Calu3 (cell line): ENCODE results near the gene ZNF486. TPM values are rescaled to one million over a fixed set of nuclear protein-coding genes. Genes with fewer than 3 reads are reported as not detected.

Experiments used
- BruUV-seq: library from RNA; stranded (reverse); fragments of 400-500 nt; replicated peaks from 2 replicates; lab custom pipeline; 2021; lab: Mats Ljungman, UMichigan
- CTCF ChIA-PET: fragments of 300-600 bp; sonication (Branson Sonifier 250); formaldehyde crosslinking; loops from one replicate; lab custom pipeline; 2022; ENCODE audit warnings: antibody characterized with exemption; lab: Charles Lee
- DNase-seq: peaks from one replicate; pipeline ENCODE4 v3.0.0; 2022
- H3K27ac Mint-ChIP-seq: one replicate; pipeline ENCODE4 v1.8.0; 2022; ENCODE audit warnings: mixed read lengths; ENCODE audit not compliant: unreplicated experiment
- H3K27me3 Mint-ChIP-seq: one replicate; pipeline ENCODE4 v1.8.0; 2022; ENCODE audit warnings: mixed read lengths; ENCODE audit not compliant: unreplicated experiment
- H3K36me3 Mint-ChIP-seq: one replicate; pipeline ENCODE4 v1.8.0; 2022; ENCODE audit warnings: mild to moderate bottlenecking, moderate library complexity, mixed read lengths; ENCODE audit not compliant: insufficient read depth, unreplicated experiment
- H3K4me1 Mint-ChIP-seq: one replicate; pipeline ENCODE4 v1.8.0; 2022; ENCODE audit warnings: mild to moderate bottlenecking, low read depth, mixed read lengths; ENCODE audit not compliant: unreplicated experiment
- H3K4me3 Mint-ChIP-seq: one replicate; pipeline ENCODE4 v1.8.0; 2022; ENCODE audit warnings: mild to moderate bottlenecking, low read depth, moderate library complexity, mixed read lengths; ENCODE audit not compliant: unreplicated experiment
- H3K9me3 Mint-ChIP-seq: one replicate; pipeline ENCODE4 v1.8.0; 2022; ENCODE audit warnings: low read depth, mixed read lengths; ENCODE audit not compliant: unreplicated experiment
- CTCF ChIP-seq: fragments of 200-600 bp; IDR thresholded peaks from one replicate; pipeline ENCODE4 v1.8.0; 2022; ENCODE audit warnings: antibody characterized with exemption; ENCODE audit not compliant: unreplicated experiment
- intact Hi-C: fragments of 100-400 bp; cut with micrococcal nuclease; formaldehyde crosslinking; loops from one replicate; pipeline ENCODE4 v1.10.0; 2022; ENCODE audit not compliant: unreplicated experiment
- total RNA-seq: library from RNA; stranded (reverse); gene quantifications from 2 replicates; pipeline ENCODE4 v1.2.3, GENCODE V29; 2022

Gene ZNF486
- total RNA-seq, 1 experiment from 2014 or later: not detected

- no peak for DNase-seq
- Mint-ChIP-seq H3K4me1 (no peaks in the 10 kb centered on the region), H3K27me3 (no peaks in the 10 kb centered on the region), H3K4me3 (no peak overlapping the region), H3K9me3 (peaks cover 4% of the 10 kb centered on the region), H3K36me3 (no peaks in the 10 kb centered on the region), H3K27ac (no peak overlapping the region)
- intact Hi-C loops: no loop called here
- no peak for TF ChIP-seq CTCF
- BruUV-seq: no TSS peak
- CTCF ChIA-PET: no interaction called here
Measured at GRCh38 chr19:20233105-20233504, 66.1 kb downstream of the ZNF486 start.

DNA sequence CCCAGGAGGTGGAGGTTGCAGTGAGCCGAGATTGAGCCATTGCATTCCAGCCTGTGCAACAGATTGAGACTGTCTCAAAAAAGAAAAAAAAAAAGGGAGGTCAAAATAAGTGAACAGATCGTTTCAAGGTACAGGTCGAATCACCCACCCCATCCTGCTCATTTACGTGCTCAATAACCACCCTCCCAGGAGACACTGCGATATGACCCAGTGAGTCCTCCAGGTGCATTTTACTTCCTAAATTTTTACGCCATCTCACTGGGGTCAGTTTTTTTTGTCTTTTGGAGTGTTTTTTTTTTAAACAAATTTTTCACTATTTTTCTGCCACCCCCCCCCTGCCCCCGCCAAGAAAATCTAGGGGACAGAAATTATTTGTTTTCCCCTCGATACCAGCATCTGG, 68.1 kb downstream of the ZNF486 start:
- no peak for TF ChIP-seq CTCF
- intact Hi-C loops: no loop called here
- Mint-ChIP-seq H3K4me1 (no peaks in the 10 kb centered on the region), H3K27me3 (no peaks in the 10 kb centered on the region), H3K27ac (no peak overlapping the region), H3K4me3 (no peak overlapping the region), H3K9me3 (no peaks in the 10 kb centered on the region), H3K36me3 (no peaks in the 10 kb centered on the region)
- no peak for DNase-seq
- no TSS peak for BruUV-seq
- CTCF ChIA-PET: no interaction called here

- DNase-seq: peak; percentile 32
- BruUV-seq: TSS peak; percentile 60
- peak overlapping the region; percentile 57 for H3K4me3 Mint-ChIP-seq
- intact Hi-C loops: no loop called here
- CTCF ChIA-PET: interaction anchor here (0.5 kb wide), 1 partner anchor 92 kb away, joined by 4 read pairs; no protein-coding TSS in a partner anchor
- no peaks in the 10 kb centered on the region for H3K36me3 Mint-ChIP-seq
- H3K9me3 Mint-ChIP-seq: no peaks in the 10 kb centered on the region
- H3K27ac Mint-ChIP-seq: no peak overlapping the region
- TF ChIP-seq CTCF: no peak
- H3K27me3 Mint-ChIP-seq: no peaks in the 10 kb centered on the region
- no peaks in the 10 kb centered on the region for H3K4me1 Mint-ChIP-seq
Measured at GRCh38 chr19:20237773-20238623, 71.0 kb downstream of the ZNF486 start.

DNA sequence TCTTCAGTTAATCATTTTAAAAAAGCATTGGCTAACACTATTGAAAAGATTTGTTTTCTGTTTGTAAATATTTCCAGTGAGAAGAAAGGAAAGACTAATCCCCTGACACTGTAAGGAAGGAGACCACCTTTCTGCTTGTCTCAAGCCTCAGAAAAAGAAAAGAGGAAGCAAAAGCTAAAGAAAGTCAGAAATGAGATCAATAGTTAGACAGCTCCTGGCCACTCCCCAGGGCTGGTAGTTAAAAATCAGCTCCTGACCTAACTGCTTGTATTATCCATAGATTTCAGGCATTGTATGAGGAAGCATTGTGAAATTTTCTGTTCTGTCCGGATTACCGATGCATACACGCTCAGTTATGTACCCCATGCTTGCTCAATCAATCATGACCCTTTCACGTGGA, 76.6 kb downstream of the ZNF486 start:
- peaks cover 4% of the 10 kb centered on the region for H3K9me3 Mint-ChIP-seq
- H3K27ac Mint-ChIP-seq: no peak overlapping the region
- intact Hi-C loops: no loop called here
- CTCF ChIA-PET: no interaction called here
- H3K27me3 Mint-ChIP-seq: no peaks in the 10 kb centered on the region
- no peak for TF ChIP-seq CTCF
- no peaks in the 10 kb centered on the region for H3K4me1 Mint-ChIP-seq
- DNase-seq: no peak
- BruUV-seq: no TSS peak
- no peaks in the 10 kb centered on the region for H3K36me3 Mint-ChIP-seq
- H3K4me3 Mint-ChIP-seq: no peak overlapping the region
